H54 (cell line): ENCODE data around the gene CC2D1A.
"Not testable (repeated sequence)": the region's sequence is repeated elsewhere in the genome, so short reads cannot be mapped to it uniquely, and the experiment has no call there.

Source experiments
- DNase-seq: peaks from one replicate; pipeline ENCODE4 v3.0.0; 2011; ENCODE audit warnings: low spot score, mixed read lengths; ENCODE audit not compliant: insufficient read length
- FAIRE-seq: peaks from 3 replicates; lab custom pipeline; 2011; peaks lifted over from hg19 to GRCh38; lab: Jason Lieb, UNC
- POLR2A ChIP-seq: IDR thresholded peaks from 2 replicates; pipeline ENCODE4 v1.6.1; 2011; ENCODE audit warnings: low read depth, mild to moderate bottlenecking, low read length

Gene CC2D1A

GRCh38 chr19:13908674-13909073, 2.7 kb downstream of the CC2D1A start:
- FAIRE-seq (no peak), DNase-seq (no peak)
- TF ChIP-seq POLR2A = no peak

GRCh38 chr19:13909430-13909829, 3.4 kb downstream of the CC2D1A start:
- no peak for TF ChIP-seq POLR2A
- FAIRE-seq = no peak

GRCh38 chr19:13913352-13913751, 7.4 kb downstream of the CC2D1A start:
- DNase-seq (no peak), FAIRE-seq (no peak)
- TF ChIP-seq POLR2A = no peak

More at GRCh38 chr19:13909430-13909829, 3.4 kb downstream of the CC2D1A start:
- no peak for DNase-seq

GRCh38 chr19:13914777-13915176, 8.8 kb downstream of the CC2D1A start:
- DNase-seq (no peak), FAIRE-seq (no peak)
- no peak for TF ChIP-seq POLR2A

- no peak for FAIRE-seq
- no peak for DNase-seq
- TF ChIP-seq POLR2A = no peak
These were observed 11.9 kb downstream of the CC2D1A start for GRCh38 chr19:13917888-13918406.

GRCh38 chr19:13918726-13919411, 12.9 kb downstream of the CC2D1A start:
- FAIRE-seq (no peak), DNase-seq (no peak)
- TF ChIP-seq POLR2A = no peak

- TF ChIP-seq POLR2A = no peak
- no peak for FAIRE-seq
- no peak for DNase-seq
These were observed 14.5 kb downstream of the CC2D1A start for GRCh38 chr19:13920524-13920923.

- DNase-seq (peak; percentile 56), FAIRE-seq (peak; percentile 50)
- no peak for TF ChIP-seq POLR2A
These were observed 15.1 kb downstream of the CC2D1A start for GRCh38 chr19:13920940-13921747.

GRCh38 chr19:13922118-13922517, 16.1 kb downstream of the CC2D1A start:
- FAIRE-seq, DNase-seq: not testable (repeated sequence)

GRCh38 chr19:13923194-13923987, 17.4 kb downstream of the CC2D1A start:
- no peak for TF ChIP-seq POLR2A
- FAIRE-seq (no peak), DNase-seq (no peak)

GRCh38 chr19:13926010-13926409, 20.0 kb downstream of the CC2D1A start:
- no peak for FAIRE-seq
- TF ChIP-seq POLR2A = no peak
- no peak for DNase-seq

GRCh38 chr19:13926715-13927114, 20.7 kb downstream of the CC2D1A start:
- DNase-seq (no peak), FAIRE-seq (no peak)
- no peak for TF ChIP-seq POLR2A

- TF ChIP-seq POLR2A = no peak
- no peak for FAIRE-seq
- no peak for DNase-seq
These were observed 23.3 kb downstream of the CC2D1A start for GRCh38 chr19:13929340-13929739.

- FAIRE-seq = no peak
- no peak for DNase-seq
These were observed 24.0 kb downstream of the CC2D1A start for GRCh38 chr19:13929956-13930355.

More at GRCh38 chr19:13929956-13930355, 24.0 kb downstream of the CC2D1A start:
- TF ChIP-seq POLR2A = no peak
